ENCODE results near the gene INA.

The INA gene

DNA sequence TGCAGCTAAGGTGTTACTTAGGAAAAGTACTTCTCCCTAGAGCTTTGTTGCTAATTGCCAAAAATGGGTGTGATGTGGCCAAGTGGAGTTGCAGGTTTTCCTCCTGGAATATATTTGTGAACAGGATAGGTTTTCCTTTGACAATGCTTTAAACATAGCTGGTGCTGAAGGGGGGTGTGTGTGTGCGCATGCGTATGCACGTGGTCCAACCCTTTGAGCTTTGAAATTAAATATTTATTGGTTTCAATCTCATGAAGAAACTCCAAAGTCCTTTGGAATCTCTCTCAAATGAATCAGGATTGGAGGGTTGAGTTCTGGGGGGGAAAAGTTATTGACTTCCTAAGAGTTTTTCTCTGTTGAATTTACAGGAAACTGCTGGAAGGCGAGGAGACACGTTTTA is 11.1 kb downstream of the INA start:
- Histone ChIP-seq H3K27ac (ENCODE audit: insufficient read depth, low read length, poor library complexity, severe bottlenecking) (no peak overlapping the region), H3K4me1 (ENCODE audit: control insufficient read depth, insufficient read depth, low read length, poor library complexity, severe bottlenecking) (no peaks in the 10 kb centered on the region), H3K27me3 (replicated peaks; ENCODE audit: control insufficient read depth, insufficient read depth, low read length, poor library complexity, severe bottlenecking) (no peaks in the 10 kb centered on the region), H3K9me3 (ENCODE audit: control insufficient read depth, low read length) (no peaks in the 10 kb centered on the region), H3K4me3 (ENCODE audit: insufficient read depth, low read depth, low read length, poor library complexity, severe bottlenecking) (no peak overlapping the region), H3K36me3 (ENCODE audit: control insufficient read depth, insufficient read depth, low read length) (no peaks in the 10 kb centered on the region)
- DNase-seq = no peak

DNA sequence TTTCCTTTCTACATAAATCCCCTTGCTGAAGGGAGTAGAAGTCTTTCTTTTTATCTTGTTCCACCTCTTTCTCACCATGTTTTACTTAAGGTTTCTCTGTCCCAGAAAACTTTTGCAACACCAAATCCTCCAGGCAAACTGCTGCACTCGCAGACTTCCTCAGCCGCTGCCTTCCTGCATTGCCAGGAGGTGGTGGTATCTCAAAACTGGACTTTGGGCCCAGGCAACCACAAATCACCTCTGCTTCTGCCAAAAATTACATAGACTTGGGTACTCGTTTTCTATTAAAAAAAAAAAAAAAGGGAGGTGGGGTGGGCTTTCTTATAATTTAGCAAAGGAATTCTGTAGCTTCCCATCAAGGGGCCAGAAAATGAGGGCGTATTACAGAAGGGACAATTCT is 14.7 kb downstream of the INA start:
- H3K9me3 ChIP-seq (ENCODE audit: control insufficient read depth, low read length) = no peaks in the 10 kb centered on the region
- H3K4me1 ChIP-seq (ENCODE audit: control insufficient read depth, insufficient read depth, low read length, poor library complexity, severe bottlenecking) = no peaks in the 10 kb centered on the region
- no peak overlapping the region for H3K4me3 ChIP-seq (ENCODE audit: insufficient read depth, low read depth, low read length, poor library complexity, severe bottlenecking)
- no peaks in the 10 kb centered on the region for H3K27me3 ChIP-seq (replicated peaks; ENCODE audit: control insufficient read depth, insufficient read depth, low read length, poor library complexity, severe bottlenecking)
- no peak overlapping the region for H3K27ac ChIP-seq (ENCODE audit: insufficient read depth, low read length, poor library complexity, severe bottlenecking)
- no peak for DNase-seq
- H3K36me3 ChIP-seq (ENCODE audit: control insufficient read depth, insufficient read depth, low read length) = no peaks in the 10 kb centered on the region

DNA sequence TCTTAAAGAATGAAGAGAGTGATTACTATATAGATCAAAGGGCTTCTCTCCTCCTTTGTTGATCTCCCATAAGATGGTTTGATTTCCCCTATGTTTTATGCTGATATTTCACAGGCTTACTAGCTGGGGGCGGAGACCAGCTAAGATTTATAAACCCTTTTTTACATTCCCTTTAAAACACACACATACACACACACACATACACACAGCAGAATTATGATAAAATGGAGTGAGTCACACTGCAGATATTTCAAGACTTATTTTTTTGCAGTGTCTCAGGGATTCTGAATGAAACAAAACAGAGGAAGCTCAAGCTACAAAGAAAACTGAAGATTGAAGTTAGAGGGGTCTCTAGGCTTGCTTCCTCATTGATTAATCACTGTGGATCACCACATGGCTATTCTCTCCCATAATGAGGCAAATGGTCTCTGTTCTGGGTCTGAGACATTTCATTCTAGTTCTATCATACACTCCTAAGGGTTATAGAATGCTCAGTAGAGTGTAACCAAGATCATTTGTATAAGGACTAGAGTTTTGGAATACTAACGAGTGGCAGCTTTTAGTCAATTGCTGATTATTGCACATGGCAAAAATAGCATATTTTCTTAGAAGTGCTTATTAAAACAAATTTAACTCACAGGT is 18.6 kb downstream of the INA start:
- no peaks in the 10 kb centered on the region for H3K9me3 ChIP-seq (ENCODE audit: control insufficient read depth, low read length)
- no peaks in the 10 kb centered on the region for H3K4me1 ChIP-seq (ENCODE audit: control insufficient read depth, insufficient read depth, low read length, poor library complexity, severe bottlenecking)
- no peak overlapping the region for H3K27ac ChIP-seq (ENCODE audit: insufficient read depth, low read length, poor library complexity, severe bottlenecking)
- H3K4me3 ChIP-seq (ENCODE audit: insufficient read depth, low read depth, low read length, poor library complexity, severe bottlenecking) = no peak overlapping the region
- no peak for DNase-seq
- H3K27me3 ChIP-seq (replicated peaks; ENCODE audit: control insufficient read depth, insufficient read depth, low read length, poor library complexity, severe bottlenecking) = no peaks in the 10 kb centered on the region
- H3K36me3 ChIP-seq (ENCODE audit: control insufficient read depth, insufficient read depth, low read length) = no peaks in the 10 kb centered on the region

DNA sequence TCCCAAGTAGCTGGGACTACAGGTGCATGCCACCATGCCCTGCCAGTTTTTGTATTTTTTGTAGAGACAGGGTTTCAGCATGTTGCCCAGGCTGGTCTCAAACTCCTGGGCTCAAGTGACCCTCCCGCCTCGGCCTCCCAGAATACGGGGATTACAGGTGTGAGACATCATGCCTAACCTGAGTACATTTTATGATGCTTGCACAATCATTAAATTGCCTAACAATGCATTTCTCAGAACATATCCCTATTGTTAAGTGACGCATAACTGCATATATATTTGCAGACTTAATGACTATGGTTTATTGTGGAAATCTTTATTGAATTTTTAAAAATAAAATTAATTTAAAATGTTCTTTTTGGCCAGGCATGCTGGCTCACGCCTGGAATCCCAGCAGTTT is 30.7 kb downstream of the INA start:
- DNase-seq = no peak
- no peak overlapping the region for H3K27ac ChIP-seq (ENCODE audit: insufficient read depth, low read length, poor library complexity, severe bottlenecking)

DNA sequence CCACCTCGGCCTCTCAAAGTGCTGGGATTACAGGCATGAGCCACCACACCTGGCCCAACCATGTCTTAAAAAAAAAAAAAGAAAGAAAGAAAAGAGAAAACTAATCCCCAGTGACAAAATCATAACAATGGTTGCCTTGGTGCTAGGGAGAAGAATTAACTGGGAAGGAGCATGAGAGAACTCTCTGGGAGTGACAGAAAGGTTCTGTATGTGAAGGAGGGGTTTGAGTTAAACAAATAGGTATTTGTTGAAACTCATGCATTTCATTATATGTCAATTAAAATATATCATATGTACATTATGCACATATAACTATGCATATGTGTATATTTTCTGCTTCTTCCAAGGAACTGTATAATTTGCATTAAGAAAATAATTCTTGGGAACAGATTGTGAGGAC is 33.3 kb downstream of the INA start:
- H3K27me3 ChIP-seq (replicated peaks; ENCODE audit: control insufficient read depth, insufficient read depth, low read length, poor library complexity, severe bottlenecking) = no peaks in the 10 kb centered on the region
- H3K9me3 ChIP-seq (ENCODE audit: control insufficient read depth, low read length) = no peaks in the 10 kb centered on the region
- DNase-seq = no peak
- peaks cover 18% of the 10 kb centered on the region for H3K36me3 ChIP-seq (ENCODE audit: control insufficient read depth, insufficient read depth, low read length)
- no peaks in the 10 kb centered on the region for H3K4me1 ChIP-seq (ENCODE audit: control insufficient read depth, insufficient read depth, low read length, poor library complexity, severe bottlenecking)
- no peak overlapping the region for H3K27ac ChIP-seq (ENCODE audit: insufficient read depth, low read length, poor library complexity, severe bottlenecking)
- no peak overlapping the region for H3K4me3 ChIP-seq (ENCODE audit: insufficient read depth, low read depth, low read length, poor library complexity, severe bottlenecking)

More for the DNA sequence above, 30.7 kb downstream of the INA start:
- Histone ChIP-seq H3K4me3 (ENCODE audit: insufficient read depth, low read depth, low read length, poor library complexity, severe bottlenecking) (no peak overlapping the region), H3K27me3 (replicated peaks; ENCODE audit: control insufficient read depth, insufficient read depth, low read length, poor library complexity, severe bottlenecking) (no peaks in the 10 kb centered on the region), H3K9me3 (ENCODE audit: control insufficient read depth, low read length) (no peaks in the 10 kb centered on the region), H3K36me3 (ENCODE audit: control insufficient read depth, insufficient read depth, low read length) (peaks cover 13% of the 10 kb centered on the region), H3K4me1 (ENCODE audit: control insufficient read depth, insufficient read depth, low read length, poor library complexity, severe bottlenecking) (no peaks in the 10 kb centered on the region)

DNA sequence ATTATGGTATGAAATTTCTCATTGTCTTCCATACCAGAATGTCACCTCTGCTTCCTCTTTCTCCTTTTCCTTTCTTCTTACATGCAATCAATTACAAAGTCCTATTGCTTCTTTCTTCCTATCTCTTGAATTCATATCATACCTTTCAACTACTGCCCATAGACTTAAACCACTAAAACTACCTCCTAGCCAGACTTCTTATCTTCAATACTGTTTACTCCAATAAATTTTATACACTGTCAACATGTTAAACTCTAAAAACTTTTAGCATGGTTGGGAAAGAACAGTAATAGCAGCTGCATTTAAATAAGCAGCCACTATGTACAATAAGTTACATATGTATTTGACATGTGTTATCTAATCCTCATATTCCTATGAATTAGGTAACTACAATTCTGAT is 39.1 kb downstream of the INA start:
- H3K9me3 ChIP-seq (ENCODE audit: control insufficient read depth, low read length) = no peaks in the 10 kb centered on the region

DNA sequence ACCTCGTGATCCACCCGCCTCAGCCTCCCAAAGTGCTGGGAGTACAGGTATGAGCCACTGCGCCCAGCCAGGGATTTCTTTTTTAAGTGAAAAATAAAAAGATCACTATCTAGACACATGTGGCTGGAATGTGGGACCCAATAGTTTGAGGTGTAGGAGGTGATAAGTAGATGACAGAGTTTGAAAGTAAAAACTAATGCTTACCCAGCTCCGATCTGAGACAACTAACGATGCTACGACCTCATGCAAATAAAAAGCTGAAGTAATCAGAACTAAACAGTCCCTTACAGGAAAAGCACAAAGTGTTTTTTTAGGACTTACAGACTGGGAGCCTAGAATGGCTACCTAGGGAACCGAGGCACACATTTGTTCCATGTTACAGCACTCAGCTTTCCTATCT is 51.0 kb downstream of the INA start:
- Histone ChIP-seq H3K4me1 (ENCODE audit: control insufficient read depth, insufficient read depth, low read length, poor library complexity, severe bottlenecking) (no peaks in the 10 kb centered on the region), H3K4me3 (ENCODE audit: insufficient read depth, low read depth, low read length, poor library complexity, severe bottlenecking) (no peak overlapping the region), H3K27ac (ENCODE audit: insufficient read depth, low read length, poor library complexity, severe bottlenecking) (no peak overlapping the region), H3K36me3 (ENCODE audit: control insufficient read depth, insufficient read depth, low read length) (peaks cover 10% of the 10 kb centered on the region), H3K27me3 (replicated peaks; ENCODE audit: control insufficient read depth, insufficient read depth, low read length, poor library complexity, severe bottlenecking) (no peaks in the 10 kb centered on the region), H3K9me3 (ENCODE audit: control insufficient read depth, low read length) (no peaks in the 10 kb centered on the region)
- DNase-seq = no peak

More for the DNA sequence above, 39.1 kb downstream of the INA start:
- H3K36me3 ChIP-seq (ENCODE audit: control insufficient read depth, insufficient read depth, low read length) = peaks cover 9% of the 10 kb centered on the region
- H3K27me3 ChIP-seq (replicated peaks; ENCODE audit: control insufficient read depth, insufficient read depth, low read length, poor library complexity, severe bottlenecking) = no peaks in the 10 kb centered on the region
- no peaks in the 10 kb centered on the region for H3K4me1 ChIP-seq (ENCODE audit: control insufficient read depth, insufficient read depth, low read length, poor library complexity, severe bottlenecking)
- H3K4me3 ChIP-seq (ENCODE audit: insufficient read depth, low read depth, low read length, poor library complexity, severe bottlenecking) = no peak overlapping the region
- no peak for DNase-seq
- H3K27ac ChIP-seq (ENCODE audit: insufficient read depth, low read length, poor library complexity, severe bottlenecking) = no peak overlapping the region

DNA sequence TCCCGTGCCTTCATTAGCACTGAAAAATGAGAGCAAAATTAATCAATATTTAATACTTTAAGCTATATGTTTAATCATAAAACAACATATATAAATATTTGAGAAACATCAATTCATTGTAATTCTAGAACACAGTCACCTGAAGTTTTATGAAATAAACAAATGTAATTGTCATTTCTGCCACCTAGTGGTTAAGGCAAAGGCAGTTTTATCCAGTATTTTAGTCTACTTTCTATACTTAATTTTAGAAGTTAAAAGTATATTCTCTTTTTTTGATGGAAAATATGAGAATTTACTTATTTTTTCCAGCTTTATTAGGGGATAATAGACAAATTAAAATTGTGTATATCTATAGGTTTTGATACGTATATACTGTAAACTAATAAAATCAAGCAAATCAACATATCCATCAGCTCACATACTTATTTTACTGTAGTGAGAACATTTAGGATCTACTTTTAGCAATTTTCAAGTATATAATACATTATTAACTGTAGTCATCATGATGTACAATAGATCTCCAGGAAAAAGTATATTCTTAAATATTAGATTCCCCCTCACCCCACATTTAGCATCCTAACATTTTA is 57.1 kb downstream of the INA start:
- Histone ChIP-seq H3K36me3 (ENCODE audit: control insufficient read depth, insufficient read depth, low read length) (peaks cover 8% of the 10 kb centered on the region), H3K4me1 (ENCODE audit: control insufficient read depth, insufficient read depth, low read length, poor library complexity, severe bottlenecking) (no peaks in the 10 kb centered on the region), H3K27ac (ENCODE audit: insufficient read depth, low read length, poor library complexity, severe bottlenecking) (no peak overlapping the region), H3K9me3 (ENCODE audit: control insufficient read depth, low read length) (no peaks in the 10 kb centered on the region), H3K4me3 (ENCODE audit: insufficient read depth, low read depth, low read length, poor library complexity, severe bottlenecking) (no peak overlapping the region), H3K27me3 (replicated peaks; ENCODE audit: control insufficient read depth, insufficient read depth, low read length, poor library complexity, severe bottlenecking) (no peaks in the 10 kb centered on the region)
- no peak for DNase-seq

DNA sequence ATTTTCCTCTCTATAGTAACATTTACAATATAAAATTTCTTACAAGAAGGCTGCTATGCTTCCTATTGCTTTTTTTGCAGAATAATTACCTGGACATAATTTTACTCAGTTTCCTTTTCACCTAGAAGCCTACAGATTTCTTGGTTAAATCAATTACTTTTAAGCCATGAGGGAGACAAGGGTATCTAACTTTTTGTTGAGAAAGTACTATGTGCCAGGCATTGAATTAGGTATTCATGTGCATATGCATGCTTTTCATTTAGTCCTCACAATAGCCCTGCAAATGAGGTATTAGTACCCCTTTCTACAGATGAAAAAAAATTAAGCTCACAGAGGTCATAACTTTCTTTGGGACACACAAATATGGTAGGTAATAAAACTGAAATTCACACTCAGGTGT is 57.6 kb downstream of the INA start:
- H3K4me3 ChIP-seq (ENCODE audit: insufficient read depth, low read depth, low read length, poor library complexity, severe bottlenecking) = no peak overlapping the region
- no peak overlapping the region for H3K27ac ChIP-seq (ENCODE audit: insufficient read depth, low read length, poor library complexity, severe bottlenecking)
- H3K4me1 ChIP-seq (ENCODE audit: control insufficient read depth, insufficient read depth, low read length, poor library complexity, severe bottlenecking) = no peaks in the 10 kb centered on the region
- peaks cover 9% of the 10 kb centered on the region for H3K36me3 ChIP-seq (ENCODE audit: control insufficient read depth, insufficient read depth, low read length)
- H3K27me3 ChIP-seq (replicated peaks; ENCODE audit: control insufficient read depth, insufficient read depth, low read length, poor library complexity, severe bottlenecking) = no peaks in the 10 kb centered on the region
- no peak for DNase-seq
- no peaks in the 10 kb centered on the region for H3K9me3 ChIP-seq (ENCODE audit: control insufficient read depth, low read length)

DNA sequence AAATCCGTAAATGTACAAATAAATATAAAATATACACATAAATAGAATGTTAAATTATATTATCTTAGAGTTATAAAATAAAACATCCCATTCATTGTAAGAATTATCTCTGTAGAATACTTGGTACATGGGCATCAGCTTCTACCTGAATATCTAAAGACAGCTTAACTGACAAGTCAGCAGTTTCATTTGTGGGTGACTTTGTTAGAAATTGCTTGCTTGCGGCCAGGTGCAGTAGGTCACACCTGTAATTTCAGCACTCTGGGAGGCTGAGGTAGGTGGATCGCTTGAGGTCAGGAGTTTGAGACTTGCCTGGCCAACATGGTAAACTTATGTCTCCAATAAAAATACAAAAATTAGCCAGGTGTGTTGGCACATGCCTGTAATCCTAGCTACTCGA is 59.4 kb downstream of the INA start:
- Histone ChIP-seq H3K9me3 (ENCODE audit: control insufficient read depth, low read length) (no peaks in the 10 kb centered on the region), H3K4me3 (ENCODE audit: insufficient read depth, low read depth, low read length, poor library complexity, severe bottlenecking) (no peak overlapping the region), H3K27ac (ENCODE audit: insufficient read depth, low read length, poor library complexity, severe bottlenecking) (no peak overlapping the region), H3K36me3 (ENCODE audit: control insufficient read depth, insufficient read depth, low read length) (peaks cover 9% of the 10 kb centered on the region), H3K4me1 (ENCODE audit: control insufficient read depth, insufficient read depth, low read length, poor library complexity, severe bottlenecking) (no peaks in the 10 kb centered on the region), H3K27me3 (replicated peaks; ENCODE audit: control insufficient read depth, insufficient read depth, low read length, poor library complexity, severe bottlenecking) (no peaks in the 10 kb centered on the region)
- no peak for DNase-seq
